Lung (tissue), 12 donors: ENCODE data around the gene TRIOBP. TPM values are rescaled to one million over a fixed set of nuclear protein-coding genes. Genes with fewer than 3 reads are reported as not detected.
A peak's percentile ranks its signal among the peaks of the same experiment; 100 is the strongest.

Experiments used
- ATAC-seq: fragments of 200-7000 bp; cut with Tn5 transposase; one replicate; pipeline ENCODE4 v1.9.1; 2020; ENCODE audit warnings: moderate number of reproducible peaks; ENCODE audit not compliant: insufficient read depth, low FRiP score
- DNase-seq, 3 donors: peaks; one replicate each; pipeline ENCODE4 v3.0.0-alpha.2; 2013 to 2017
- H3K27ac ChIP-seq, 2 donors: one replicate each; pipeline ENCODE4 v1.5.1; 2013; ENCODE audit warnings: mild to moderate bottlenecking in 2 of 2, moderate library complexity in 2 of 2, control low read depth in 1 of 2, inconsistent platforms in 1 of 2, low read depth in 1 of 2, low read length in 1 of 2
- H3K27me3 ChIP-seq, 3 donors: one replicate each; pipeline ENCODE4 v1.5.1; 2013; ENCODE audit warnings: low read length in 2 of 3; ENCODE audit not compliant: control insufficient read depth in 3 of 3, insufficient read depth in 3 of 3
- H3K36me3 ChIP-seq, 4 donors: one replicate each; pipeline ENCODE4 v1.5.1; 2013; ENCODE audit warnings: low read length in 4 of 4, mild to moderate bottlenecking in 1 of 4, moderate library complexity in 1 of 4; ENCODE audit not compliant: control insufficient read depth in 4 of 4, insufficient read depth in 4 of 4
- H3K4me1 ChIP-seq, 5 donors: one replicate each; pipeline ENCODE4 v1.5.1; 2013; ENCODE audit warnings: low read length in 5 of 5, mild to moderate bottlenecking in 2 of 5, moderate library complexity in 1 of 5; ENCODE audit not compliant: control insufficient read depth in 5 of 5, insufficient read depth in 5 of 5
- H3K4me3 ChIP-seq: one replicate; pipeline ENCODE4 v1.5.1; 2013; ENCODE audit warnings: mild to moderate bottlenecking, control low read depth, moderate library complexity
- H3K9ac ChIP-seq, 2 donors: one replicate each; pipeline ENCODE4 v1.5.1; 2013; ENCODE audit warnings: low read length in 2 of 2, control low read depth in 1 of 2; ENCODE audit not compliant: insufficient read depth in 1 of 2
- H3K9me3 ChIP-seq, 4 donors: one replicate each; pipeline ENCODE4 v1.5.1; 2013; ENCODE audit warnings: low read length in 3 of 4, mild to moderate bottlenecking in 1 of 4, moderate library complexity in 1 of 4; ENCODE audit not compliant: control insufficient read depth in 4 of 4, insufficient read depth in 3 of 4
- CTCF ChIP-seq: IDR thresholded peaks from 2 replicates; pipeline ENCODE4 v1.5.1; 2012; ENCODE audit warnings: mild to moderate bottlenecking; ENCODE audit errors: control extremely low read depth, extremely low read depth
- WGBS, 2 donors: extraction: QIAGEN DNeasy Blood & Tissue Kit; methylation state at CpG; one replicate each; pipeline ENCODE4 v1.1.7; 2013; 5-methylcytosine and 5-hydroxymethylcytosine counted together
- polyA plus RNA-seq, 2 donors: library from polyadenylated mRNA; stranded (reverse); fragments of 200-250 nt; gene quantifications; one replicate each; pipeline ENCODE4 v1.2.1, GENCODE V29; 2013
- total RNA-seq, 2 donors: library from RNA; depleted of rRNA in 1 of 2; stranded (reverse); fragments of >200 nt in 1 of 2; gene quantifications; one replicate each; pipeline ENCODE4 v1.2.1, GENCODE V29; 2014 to 2021
- donor health status: control.
- donor health status: control.
- donor health status: Bipolar disorder and iron deficiency.
- donor health status: healthy.
- donor health status: DM: yes; HTN: yes; CAD: no.

TRIOBP gene
- total and polyA plus RNA-seq, 4 donors = 37.1 to 105 (median 85.0) TPM

- Histone ChIP-seq H3K9ac (peak within 1 kb of the TSS; percentile 50 to 71), H3K27ac (peak within 1 kb of the TSS; percentile 77 to 92), H3K4me1 (peaks cover 0 to 10% (median 4%) of the 10 kb centered on the region in 5 donors), H3K36me3 (peaks cover 0 to 24% (median 9%) of the 10 kb centered on the region in 4 donors), H3K27me3 (no peaks in the 10 kb centered on the region), H3K9me3 (no peaks in the 10 kb centered on the region), H3K4me3 (peak within 1 kb of the TSS; percentile 91)
- WGBS, 2 donors = 2 to 4% methylated on average over 52 to 62 of the region's 62 CpGs
- ATAC-seq = peak; percentile 86
- DNase-seq = peak; percentile 90 to 95 (median 93)
- TF ChIP-seq CTCF = no peak
These were observed 10.6 kb upstream of the TRIOBP start, which contains the start of gene NOL12 for GRCh38 chr22:37686002-37686982. Gene NOL12 (plus strand): TSS chr22:37686343. CDS start chr22:37686393, 50 bp downstream.

GRCh38 chr22:37690407-37690806, 6.4 kb upstream of the TRIOBP start:
- Histone ChIP-seq H3K27ac (no peak overlapping the region), H3K9ac (no peak overlapping the region), H3K4me3 (no peak overlapping the region), H3K36me3 (peaks cover 11 to 49% (median 15%) of the 10 kb centered on the region in 4 donors), H3K27me3 (no peaks in the 10 kb centered on the region), H3K4me1 (peaks cover 0 to 9% (median 4%) of the 10 kb centered on the region in 5 donors), H3K9me3 (no peaks in the 10 kb centered on the region)
- 94% methylated on average over 7 of the region's 7 CpGs for WGBS, 2 donors
- no peak for TF ChIP-seq CTCF
- DNase-seq = no peak
- ATAC-seq = no peak

- no peak overlapping the region for H3K9ac ChIP-seq
These were observed 5.8 kb upstream of the TRIOBP start for GRCh38 chr22:37690901-37691504.

More at GRCh38 chr22:37690901-37691504, 5.8 kb upstream of the TRIOBP start:
- Histone ChIP-seq H3K27ac (no peak overlapping the region), H3K4me3 (no peak overlapping the region), H3K9me3 (no peaks in the 10 kb centered on the region), H3K4me1 (peaks cover 0 to 7% (median 4%) of the 10 kb centered on the region in 5 donors), H3K36me3 (peaks cover 11 to 49% (median 15%) of the 10 kb centered on the region in 4 donors), H3K27me3 (no peaks in the 10 kb centered on the region)
- WGBS, 2 donors = 96% methylated on average over 18 of the region's 18 CpGs
- ATAC-seq = no peak
- no peak for DNase-seq
- no peak for TF ChIP-seq CTCF
